ENCODE measurements around the gene KCNQ2.

Gene KCNQ2

DNA sequence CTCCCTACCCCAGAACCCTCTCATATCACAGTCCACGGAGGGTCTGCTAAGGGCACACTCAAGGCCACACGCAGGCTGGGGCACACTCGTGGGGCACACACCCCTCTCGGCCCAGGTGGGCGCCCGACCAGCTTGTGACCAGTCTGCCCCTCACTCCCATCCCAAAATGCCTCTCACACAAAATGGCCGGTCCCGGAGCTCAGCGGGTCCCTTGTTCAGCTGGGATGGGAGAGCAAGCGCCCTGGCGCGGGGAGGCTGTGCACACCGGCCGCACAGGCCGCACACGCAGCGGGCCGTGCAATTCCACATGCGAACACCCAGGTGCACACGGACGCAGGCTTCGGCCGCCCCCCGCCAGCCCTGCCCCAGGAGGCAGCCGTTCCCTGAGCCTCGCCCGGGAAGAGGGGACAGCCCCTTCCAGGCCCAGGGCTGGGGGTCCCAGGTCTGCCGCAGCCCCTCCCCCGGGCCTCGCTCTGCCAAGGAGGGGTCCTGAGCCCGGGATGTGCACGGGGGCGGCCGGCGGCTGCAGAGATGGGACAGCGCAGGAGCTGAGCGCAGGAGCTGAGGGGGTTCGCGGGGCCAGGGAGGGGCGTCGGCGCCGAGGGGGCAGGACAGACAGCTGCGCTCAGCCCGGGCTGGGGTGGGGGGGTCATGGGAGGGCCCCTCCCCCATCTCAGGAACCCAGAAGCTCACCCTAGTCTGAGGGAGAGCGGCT lies 1.3 kb downstream of the KCNQ2 start:
- DNase-seq (ENCODE audit: low read depth), result no peak

DNA sequence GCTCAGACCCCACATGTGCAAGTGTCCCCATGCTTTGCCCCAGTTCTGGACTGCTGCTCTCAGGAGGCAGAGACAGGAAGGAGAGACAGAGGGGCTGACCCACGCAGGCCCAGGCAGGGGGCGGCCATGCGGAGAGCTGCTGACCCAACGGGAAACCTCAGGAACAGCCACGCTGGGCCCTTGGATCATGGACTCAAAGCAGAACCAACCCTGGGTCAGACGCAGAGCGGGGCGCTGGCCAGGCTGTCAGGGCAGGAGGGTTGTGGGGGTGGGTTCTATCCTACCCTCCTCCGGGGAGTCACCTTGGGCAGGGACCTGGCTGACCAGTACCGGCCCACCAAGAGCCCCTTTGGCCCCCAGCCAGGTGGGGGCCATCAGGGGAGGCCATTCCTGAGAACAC lies 2.0 kb downstream of the KCNQ2 start:
- DNase-seq (ENCODE audit: low read depth), result no peak

DNA sequence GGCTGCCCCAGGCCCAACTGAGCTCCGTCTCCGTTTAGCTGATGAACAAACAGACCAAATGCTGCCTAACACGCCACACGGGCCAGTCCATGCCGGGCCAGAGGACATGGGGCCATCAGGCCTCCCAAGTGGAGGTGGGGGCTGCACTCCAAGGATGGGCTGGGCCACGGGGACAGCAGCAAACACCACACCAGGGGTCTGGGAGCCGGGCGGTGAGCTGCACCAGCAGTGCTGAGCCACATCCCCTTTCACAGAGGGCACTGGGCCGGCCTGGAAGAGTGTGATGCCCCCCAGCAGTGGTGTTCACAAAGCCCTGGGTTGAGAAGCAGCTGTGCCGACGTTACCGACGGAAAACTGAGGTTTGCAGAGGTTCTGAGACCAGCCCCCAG lies 2.7 kb downstream of the KCNQ2 start:
- no peak for DNase-seq (ENCODE audit: low read depth)

DNA sequence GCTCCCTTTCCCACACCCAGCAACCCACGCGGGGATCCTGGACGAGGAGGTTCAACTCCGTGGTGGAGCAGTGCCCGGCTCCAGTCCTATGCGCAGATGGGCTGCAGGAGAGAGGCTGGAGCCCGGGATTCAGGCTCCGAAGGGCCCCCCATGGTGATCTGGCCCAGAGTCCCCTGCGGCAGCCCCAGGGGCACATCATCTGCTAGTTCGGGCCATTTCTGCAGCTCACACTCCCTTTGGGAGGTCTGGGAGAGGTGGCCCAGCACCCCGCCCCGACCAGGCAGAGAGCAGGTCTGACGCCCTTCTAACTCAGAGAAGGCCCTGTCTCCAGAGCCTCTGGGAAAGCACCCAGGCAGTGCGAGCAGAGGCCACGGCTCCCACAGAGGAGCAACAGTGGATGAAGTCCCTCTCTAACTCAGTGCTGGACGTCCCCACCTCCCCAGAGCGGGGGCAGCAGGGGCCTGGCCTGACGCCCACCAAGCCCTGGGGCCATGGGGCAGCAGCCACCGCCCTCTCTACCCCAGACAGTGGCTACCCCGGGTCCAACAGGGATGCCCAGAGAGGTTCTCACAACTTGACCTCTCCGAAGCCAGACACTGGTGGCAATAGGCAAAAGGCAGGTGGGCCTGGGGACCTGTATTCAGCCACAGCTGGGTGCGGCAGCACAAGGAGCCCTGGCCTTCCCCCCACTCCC lies 3.3 kb downstream of the KCNQ2 start:
- no peak for DNase-seq (ENCODE audit: low read depth)

DNA sequence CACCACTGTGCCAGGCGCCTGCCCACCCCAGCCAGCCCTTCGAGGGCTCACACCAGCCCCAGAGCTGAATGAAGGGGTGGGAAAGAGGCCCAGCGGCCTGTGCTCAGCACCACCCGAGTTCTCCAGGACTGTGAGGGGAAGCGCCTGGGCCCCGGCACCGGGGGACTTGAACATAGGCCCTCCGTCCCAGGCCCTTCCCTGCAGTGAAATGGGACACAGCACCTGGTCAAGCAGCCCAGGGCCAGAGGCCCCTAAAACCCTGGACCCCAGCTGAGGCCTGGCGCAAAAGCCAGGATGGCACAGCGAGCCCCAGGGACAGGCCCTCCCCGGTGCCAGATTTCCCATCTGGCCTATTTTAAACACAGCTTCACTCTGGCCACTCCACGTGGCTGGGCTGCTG lies 4.0 kb downstream of the KCNQ2 start:
- no peak for DNase-seq (ENCODE audit: low read depth)

DNA sequence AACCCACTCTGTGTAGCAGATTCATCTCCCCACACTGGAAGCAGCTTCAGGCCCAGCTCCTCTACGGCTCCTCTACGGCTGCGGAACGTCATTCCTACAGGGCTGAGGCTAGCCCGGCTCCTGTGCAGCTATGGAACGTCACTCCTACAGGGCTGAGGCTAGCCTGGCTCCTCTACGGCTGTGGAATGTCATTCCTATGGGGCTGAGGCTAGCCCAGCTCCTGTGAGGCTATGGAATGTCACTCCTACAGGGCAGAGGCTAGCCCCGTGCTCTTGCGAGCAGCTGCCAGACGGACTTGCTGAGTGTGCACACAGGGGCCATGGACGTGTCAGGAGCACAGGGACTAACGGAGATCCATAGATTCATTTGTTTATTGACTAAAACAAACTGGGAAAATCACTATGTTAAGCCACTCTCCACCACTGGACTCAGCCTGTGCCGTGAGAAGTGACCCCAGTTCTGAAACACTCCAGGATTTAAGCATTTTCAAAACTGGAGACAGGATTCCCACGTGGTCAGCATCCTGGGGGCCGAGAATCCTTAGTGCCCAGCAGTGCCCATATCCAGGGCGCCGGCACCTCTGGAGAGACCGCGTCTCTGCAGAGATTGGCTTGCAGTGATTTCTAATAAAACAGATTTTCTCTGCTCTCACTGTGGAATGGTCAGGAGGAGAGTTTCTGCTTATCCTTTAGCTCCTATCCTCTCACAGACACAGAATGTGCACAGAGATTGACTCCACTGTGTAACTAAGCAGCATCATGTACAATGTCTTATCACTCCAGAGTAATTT lies 5.0 kb downstream of the KCNQ2 start:
- no peak for DNase-seq (ENCODE audit: low read depth)

DNA sequence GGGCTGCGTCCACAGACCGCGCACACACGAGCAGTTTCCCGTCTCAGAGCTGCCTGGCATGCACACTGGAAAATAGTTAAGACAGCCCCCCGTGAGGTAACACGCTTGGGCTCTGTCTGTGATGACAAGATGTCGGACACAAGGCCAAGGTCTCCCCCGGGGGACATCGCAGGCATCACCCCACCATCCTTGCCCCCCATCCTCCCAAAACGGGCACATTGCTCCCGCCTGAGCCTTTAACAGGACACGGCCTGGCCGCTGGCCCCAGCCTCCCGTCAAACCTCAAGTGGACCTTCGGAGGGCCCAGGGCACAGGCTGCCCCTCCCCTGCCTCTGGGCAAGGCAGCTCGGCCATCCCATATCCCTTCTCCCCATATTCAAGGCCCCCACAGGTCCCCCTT lies 5.6 kb downstream of the KCNQ2 start:
- DNase-seq (ENCODE audit: low read depth), result no peak

DNA sequence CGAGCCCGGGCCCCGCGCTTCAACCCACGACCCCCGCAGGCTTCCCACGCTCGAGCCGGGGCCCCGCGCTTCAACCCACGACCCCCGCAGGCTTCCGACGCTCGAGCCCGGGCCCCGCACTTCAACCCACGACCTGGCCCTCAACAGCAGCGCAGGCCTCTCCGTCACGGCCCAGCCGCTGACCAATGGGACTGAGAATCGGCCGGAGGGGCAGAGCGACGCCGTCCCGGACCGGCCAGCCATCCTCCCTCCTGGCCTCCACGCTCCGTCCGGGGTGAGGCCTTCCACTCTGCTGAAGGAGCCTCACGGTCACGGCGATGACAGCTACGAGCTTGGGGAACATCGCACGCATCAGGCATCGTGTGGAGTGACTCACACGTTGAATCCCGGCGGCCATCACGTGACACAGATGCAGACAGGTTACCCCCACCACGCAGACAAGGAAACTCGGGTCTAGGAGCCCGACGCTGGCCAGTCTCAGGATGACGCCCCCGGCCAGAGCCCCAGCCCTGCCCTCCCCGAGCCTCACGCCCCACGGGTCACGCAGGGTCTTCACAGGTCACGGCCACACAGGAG lies 6.1 kb downstream of the KCNQ2 start:
- DNase-seq (ENCODE audit: low read depth), result no peak

DNA sequence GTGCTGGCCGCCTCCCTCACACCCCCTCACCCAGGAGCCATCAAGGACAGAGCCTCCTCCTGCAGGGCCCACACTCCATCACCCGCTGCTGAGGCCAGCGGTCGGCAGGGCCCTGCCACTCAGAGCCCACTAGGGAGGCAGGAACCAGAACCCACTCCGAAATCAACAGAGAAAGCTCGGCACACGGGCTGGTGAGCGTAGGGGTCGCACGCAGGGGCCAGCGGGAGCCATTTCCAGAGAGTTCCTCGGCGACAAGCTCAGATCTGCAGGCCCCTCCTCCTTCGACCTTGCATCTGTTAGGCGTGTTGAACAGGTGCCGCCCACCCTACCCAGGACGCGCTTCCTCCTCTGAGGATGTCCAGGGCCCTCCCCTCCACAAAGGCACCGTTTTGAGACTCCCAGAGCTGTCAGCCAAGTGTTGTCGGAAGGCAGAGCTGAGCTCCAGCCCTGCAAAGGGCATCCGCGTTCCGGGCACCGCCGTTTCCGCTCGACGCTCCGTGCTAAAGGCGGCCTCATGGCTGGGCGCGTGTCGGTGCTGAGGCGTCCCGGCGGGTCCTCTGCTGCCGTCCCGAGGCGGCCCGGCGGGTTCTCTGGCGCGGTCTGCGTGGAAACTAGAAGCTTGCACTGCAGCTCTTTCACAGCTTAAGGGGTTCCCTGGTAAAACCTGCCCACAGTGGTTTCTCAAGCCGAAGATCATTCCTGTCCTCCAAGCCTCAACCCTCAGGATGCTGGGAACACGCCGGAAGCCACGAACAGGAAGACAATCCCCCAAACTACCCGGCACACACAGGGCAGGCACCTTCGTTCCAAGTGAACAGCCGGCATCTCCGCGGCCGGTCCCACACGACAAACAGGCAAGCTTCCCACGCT lies 6.8 kb downstream of the KCNQ2 start:
- no peak for DNase-seq (ENCODE audit: low read depth)

DNA sequence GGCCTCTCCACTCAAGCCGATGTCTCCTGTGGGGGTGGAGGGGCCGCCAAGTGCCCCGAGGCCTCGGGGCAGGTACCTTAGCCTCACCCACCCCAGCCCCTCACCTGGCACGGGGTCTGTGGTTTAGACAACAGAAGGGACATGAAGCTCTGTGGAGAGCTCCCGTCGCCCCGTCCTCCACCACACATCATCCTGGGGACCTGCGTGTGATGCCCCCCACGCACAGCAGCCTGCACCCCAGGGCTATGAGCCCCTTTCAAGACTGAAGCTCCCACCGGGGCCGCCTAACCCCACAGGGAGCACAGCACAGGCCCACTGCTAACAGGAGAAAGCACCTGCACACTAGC lies 8.2 kb downstream of the KCNQ2 start:
- no peak for DNase-seq (ENCODE audit: low read depth)

DNA sequence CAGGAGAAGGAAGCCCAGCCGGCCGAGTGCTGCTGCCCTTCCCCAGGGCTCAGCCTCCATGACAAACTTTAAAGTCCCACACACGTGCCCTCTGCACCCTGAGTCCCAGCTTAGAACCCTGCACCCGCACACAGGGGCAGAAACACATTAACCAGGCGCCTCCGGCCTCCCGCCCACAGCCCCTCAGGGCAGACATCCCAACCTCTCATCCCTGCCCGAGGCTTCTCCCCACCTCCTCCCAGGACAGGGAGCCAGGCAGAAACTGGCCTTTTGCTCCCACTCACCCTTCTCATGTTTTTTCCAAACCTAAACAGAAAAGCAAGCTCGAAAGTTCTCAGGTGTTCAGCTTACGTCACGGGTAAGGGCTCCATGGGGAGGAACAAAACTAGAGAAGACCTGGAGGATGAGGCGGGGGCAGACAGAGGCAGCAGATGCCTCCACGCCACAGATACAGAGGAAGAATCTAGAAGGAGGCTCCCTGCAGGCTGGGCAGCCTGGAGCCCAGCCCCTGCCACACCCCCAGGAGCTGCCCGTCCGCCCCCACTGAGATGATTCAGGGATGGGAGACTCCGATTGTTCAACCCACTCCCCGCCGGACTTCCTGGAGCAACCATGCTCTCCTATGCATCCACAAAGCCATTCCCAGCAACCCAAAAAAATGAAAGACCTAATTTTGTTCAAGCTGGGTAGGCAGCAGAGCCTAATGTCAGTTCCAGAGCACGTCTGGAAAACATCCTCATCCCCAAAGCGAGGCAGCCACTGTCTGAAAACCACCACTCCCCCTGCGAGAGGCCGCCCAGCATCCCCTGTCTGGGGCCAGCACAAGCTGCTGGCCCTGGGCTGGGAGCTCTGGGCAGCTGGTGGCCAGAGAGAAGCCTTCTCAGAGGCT lies 8.8 kb downstream of the KCNQ2 start:
- no peak for DNase-seq (ENCODE audit: low read depth)

DNA sequence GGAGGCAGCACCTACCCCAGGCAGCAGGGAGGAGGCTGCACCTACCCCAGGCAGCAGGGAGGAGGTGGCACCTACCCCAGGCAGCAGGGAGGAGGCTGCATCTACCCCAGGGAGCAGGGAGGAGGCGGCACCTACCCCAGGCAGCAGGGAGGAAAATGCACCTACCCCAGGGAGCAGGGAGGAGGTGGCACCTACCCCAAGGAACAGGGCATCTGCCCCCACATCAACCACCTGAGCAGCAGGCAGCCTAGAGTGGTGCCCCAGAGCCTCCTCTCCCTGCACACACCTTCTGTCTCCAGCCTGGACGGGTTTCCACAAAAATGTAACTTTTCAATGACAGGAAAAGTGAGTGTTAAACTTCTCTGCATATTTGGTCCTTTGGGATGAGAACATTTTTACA lies 10.2 kb downstream of the KCNQ2 start:
- DNase-seq (ENCODE audit: low read depth), result no peak

DNA sequence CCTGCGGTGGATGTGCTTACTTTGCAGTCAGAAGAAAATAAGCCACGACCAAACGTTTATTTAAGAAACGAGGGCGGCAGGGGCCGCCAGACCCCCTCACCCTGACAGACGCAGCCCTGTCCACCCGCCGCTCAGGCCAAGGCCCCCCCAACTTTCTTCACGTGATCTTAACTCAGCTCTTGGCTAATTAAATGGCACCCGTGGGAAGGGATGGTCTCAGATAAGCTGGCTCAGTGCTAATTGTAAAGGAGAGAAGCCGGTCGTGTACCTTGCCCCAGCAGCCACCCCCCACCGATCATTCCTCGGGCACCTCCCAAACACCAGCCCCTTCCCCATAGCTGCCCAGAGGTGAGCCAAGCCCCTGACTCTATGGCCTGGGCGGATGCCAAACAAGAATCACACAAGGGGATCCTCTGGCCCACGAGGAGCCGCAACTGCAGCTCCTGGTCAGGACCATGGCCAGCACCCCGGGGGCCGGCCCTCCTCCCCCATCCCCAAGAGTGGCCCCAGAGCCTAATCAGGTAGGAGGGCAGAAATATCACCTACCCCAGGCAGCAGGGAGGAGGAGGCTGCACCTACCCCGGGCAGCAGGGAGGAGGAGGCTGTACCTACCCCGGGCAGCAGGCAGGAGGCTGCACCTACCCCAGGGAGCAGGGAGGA lies 11.2 kb downstream of the KCNQ2 start:
- DNase-seq (ENCODE audit: low read depth), result no peak

DNA sequence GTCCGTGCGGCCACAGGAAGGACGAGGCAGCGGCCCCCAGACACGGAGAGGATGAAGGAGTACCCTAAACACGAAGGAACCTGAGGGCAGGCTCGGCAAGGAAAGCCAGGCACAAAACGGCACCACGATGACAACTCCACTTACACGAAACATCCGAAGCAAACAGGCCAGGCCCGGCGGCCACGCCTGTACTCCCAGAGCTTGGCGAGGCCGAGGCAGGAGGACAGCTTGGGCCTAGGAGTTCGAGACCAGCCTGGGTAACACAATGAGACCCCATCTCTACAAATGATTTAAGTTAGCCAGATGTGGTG lies 13.4 kb downstream of the KCNQ2 start:
- DNase-seq (ENCODE audit: low read depth), result no peak

DNA sequence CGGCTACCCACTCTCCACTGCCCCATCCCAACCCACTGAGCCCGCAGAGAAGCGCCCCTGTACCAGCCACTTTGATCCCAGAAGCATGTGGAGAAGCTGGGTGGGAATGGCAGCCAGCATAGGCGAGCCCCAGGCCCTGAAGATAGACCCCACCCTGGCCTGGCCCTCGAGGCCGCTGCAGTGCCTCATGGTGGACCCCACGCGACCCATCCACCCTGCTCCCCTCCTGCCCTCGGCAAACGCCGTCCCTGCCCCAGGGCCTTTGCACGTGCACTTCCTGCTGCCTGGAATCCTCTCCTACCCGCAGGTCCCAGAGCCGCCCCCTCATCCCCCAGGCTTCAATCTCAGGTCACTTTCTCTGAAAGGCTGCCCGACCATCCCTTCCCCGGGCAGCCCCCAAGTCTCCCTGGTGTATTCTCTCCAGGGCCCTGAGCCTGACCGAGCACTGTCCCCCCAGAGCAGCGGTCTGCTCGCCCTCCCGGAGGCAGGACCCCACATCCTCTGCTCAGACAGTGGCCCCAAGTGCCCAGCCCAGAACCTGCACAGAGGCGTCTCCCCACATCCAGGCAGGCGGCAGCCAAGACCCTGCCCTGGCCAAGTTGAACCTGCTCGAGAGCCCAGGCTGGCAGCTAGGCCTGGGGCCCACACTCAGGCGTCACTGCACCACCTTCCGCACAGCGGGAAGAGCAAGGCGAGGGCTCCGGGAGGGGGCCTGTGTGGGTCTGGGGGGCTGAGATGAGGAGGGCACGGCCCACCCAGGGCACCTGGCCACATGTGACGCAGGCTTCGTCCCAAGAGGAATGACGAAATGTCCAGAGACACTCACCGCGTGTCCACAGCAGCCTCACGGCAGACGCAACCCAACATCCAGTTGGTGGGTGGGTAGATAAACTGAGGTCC lies 14.0 kb downstream of the KCNQ2 start:
- no peak for DNase-seq (ENCODE audit: low read depth)

DNA sequence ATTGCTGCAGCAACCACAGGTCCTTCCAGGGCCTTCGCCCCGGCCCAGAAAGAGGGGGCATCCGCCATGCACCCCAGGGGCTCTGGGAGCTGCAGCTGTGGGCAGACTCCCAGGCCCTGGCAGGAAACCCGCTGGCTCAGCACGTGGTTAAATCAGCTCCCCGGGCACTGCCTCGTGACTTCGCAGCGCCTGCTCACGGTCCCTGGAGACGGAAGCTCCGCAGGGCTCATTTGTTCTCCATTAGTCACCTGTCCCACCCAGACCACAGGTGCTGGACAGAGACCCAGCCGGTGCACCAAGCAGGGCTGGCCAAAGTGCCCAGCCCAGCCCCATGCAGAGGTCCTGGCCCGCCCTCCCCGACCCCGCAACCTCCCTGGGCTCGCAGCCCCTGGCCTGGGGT lies 14.7 kb downstream of the KCNQ2 start:
- DNase-seq (ENCODE audit: low read depth), result no peak

DNA sequence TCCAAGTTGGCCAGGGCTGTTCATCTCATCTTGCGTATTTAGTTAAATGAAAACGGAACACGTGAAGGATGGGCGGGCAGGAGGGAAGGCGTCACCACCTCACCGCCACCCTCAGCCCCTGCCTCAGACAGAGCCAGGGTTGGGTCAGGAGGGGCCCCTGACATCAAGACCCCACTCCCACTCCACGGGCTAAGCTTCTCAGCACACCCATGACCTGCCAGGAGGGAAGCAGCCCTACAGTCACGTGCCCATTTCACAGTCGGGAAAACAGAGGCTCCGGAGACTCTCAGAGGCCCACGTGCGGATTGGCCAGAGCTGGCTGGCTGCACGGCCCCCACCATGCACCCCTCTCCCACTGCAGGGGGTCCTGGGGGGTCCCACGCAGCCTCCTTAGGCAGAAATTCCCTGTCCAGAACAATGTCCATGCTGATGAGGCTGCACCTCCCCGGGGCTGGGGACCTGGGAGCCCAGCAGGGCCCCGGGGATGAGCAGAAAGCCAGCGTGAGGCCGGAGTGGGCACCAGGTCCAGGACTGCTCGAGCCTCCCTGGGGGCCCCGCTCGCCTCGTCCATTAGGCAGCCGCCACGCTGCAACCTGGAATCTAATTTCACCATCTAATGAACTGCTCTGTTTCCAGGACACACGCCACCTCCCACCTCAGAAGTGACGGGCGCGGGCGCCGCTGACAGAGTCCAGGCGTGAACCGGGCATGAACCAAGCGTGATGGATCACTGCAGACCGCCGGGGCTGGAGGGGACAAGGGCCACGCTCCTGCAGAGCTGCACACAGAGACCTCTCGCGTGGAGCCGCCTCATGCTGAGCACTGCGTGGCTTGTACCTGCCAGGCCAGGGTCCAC lies 15.8 kb downstream of the KCNQ2 start:
- no peak for DNase-seq (ENCODE audit: low read depth)

DNA sequence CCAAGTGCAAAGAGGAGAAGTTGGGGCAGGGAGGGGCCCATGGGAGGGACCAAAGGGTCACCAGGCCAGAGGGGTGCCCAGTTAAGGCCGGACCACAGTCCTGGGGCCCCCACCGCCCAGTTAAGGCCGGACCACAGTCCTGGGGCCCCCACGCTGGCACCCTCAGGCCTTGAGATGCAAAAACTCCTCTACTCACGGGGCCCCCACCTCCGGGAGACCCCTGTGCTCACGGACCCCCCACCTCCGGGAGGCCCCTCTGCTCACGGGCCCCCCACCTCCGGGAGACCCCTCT lies 16.9 kb downstream of the KCNQ2 start:
- no peak for DNase-seq (ENCODE audit: low read depth)
